Cortex of kidney (tissue), 1 donor: ENCODE results near the gene CCDC192.

Experiments used
- DNase-seq: peaks from one replicate; lab custom pipeline; 2025; lab: John Stamatoyannopoulos, UW

The CCDC192 gene

DNA sequence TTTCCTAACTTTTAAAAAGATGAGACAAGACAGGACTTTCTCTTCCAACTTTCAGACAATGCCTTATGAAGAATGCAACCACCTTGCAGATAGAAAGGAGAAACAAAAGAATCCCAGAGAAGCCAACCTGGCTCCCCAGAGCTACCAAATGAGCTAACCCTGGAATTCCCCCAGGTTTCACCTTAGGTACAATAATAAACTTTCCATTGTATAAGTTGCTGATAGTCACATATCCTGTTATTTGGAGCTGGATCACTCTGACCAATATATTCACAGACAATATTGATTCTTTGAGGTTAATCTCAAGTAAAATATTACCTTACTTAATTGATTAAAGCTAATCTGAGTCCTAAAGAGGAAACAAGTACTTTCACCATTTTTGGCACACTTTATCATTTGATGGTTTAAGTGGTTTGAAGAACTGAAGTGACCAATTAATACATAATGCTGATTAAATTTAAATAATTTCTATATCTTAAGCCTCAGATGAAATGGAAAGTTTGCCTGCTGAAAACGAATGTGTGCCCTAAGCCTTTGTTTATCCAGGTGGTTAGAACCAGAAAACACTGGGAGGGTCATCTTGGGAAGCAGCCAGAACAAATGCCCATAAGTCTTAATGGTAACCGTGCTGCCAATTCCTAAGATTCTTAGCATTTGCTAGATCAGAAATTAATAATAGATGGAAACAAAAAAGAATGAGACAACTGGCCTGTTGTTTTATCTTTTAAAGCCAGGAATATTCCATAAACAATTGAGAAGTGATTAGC, 220.8 kb downstream of the CCDC192 start:
- DNase-seq = no peak

DNA sequence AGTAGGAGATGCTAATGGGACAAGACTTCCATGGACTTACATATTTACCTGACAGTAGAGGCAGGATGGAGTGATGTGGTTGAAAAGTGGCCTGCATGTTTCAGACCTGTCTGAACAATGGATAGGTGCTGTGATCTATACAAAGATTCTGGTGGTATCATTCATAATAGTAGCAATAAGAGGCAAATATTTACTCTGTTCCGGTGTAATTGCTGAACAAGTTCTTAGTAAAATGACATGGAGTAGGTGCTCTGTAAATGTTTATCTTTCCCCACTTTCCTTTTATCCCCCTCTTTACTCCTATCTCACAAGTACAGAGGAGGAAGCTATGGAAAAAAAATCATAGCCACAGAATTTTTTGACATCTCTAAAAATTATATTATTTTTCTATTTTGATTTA, 221.4 kb downstream of the CCDC192 start:
- no peak for DNase-seq

DNA sequence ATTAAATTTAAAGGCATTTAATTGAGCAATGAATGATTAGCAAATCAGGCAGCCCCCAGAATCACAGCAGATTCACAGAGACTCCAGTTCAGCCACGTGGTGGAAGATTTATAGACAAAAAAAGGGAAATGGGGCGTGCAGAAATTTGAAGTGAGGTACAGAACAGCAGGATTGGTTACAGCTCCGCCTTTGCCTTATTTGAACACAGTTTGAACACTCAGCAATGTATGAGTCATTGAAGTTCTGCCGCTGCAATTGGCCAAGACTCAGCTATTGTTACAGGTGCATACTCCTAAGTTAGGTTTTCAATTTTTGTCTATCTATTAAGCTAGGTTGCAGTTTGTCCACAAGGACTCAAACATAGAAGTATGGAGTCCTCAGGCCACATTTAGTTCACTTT, 222.7 kb downstream of the CCDC192 start:
- no peak for DNase-seq

DNA sequence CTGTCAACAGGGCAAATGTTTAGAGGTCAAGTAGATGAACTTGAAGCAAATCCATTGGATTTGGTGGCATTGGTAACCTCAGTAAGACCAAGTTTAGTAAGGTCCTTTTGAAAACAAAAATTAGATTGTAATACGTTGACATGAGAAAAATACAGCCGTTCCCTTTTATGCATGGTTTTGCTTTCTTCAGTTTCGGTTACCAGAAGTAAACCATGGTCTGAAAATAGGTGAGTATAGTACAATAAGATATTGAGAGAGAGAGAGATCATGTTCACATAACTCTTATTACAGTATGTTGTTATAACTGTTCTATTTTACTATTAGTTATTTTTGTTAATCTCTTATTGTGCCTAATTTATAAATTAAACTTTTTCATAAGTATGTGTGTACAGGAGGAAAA, 223.8 kb downstream of the CCDC192 start:
- DNase-seq = no peak

DNA sequence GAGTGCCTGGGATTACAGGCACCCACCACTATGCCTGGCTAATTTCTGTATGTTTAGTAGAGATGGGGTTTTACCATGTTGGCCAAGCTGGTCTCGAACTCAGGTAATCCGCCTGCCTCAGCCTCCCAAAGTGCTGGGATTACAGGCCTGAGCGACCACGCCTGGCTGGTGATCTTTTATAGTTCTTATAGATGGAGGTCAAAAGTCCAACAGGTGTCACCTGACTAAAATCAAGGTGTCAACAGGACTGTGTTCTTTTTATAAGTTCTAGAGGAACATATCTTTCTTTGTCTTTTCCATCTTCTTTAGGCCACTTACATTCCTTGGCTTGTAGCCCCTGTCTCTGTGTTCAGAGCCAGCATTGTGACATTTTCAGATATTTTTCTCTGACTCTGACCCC, 224.9 kb downstream of the CCDC192 start:
- DNase-seq = no peak

DNA sequence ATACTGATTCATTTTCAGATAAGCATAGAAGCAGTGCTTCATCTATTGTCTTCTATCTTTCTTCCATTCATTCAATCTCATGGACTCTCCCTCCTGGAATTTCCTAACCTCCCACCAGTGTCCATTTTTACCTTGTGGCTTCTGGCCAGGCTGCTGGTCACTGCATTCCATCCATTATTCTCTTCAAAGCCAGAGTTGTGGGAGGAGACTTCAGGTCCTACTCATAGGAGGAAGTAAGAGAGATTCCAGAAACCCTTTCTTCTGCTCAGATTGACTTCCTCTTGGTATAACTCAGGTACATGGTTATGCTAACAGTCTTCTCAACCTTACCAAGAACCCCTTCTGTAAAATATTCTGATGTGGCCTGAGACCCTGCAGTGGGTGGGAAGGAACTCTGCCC, 227.1 kb downstream of the CCDC192 start:
- DNase-seq = no peak

DNA sequence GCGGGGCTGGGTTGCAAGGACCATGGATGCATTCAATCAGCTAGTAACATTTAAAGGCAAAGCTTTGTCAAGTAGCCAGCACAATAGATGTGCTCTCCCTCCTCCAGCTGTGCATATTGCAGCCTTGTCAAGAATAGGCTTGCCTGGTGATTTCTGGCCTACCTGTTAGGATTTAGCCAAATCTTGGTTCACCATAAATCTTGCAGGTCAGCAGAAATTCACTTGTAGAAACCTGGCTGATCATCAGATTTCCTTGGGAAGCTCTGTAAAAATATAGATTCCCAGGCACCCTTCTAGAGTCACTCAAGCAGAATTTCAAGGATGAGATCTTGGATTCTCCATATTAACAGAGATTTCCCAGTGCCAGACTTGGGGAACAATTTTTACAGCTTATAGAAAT, 228.2 kb downstream of the CCDC192 start:
- no peak for DNase-seq

DNA sequence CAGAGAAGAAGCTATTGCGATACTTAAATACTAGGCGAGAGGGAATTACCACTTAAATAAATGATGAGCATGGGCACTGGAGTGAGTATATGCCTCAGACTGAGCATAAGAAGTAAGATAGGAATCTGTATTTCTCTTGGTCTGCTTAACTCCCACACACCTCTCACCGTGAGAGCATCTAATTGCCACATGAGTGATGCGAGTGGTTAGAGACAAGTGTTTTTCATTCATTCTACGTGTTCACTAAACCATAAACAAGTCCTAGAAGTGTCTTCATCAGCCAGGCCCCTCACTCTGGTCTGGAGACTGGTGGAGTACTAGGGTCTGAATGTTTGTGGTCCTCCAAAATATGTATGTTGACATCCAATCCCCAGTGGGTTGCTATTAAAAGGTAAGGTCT, 230.2 kb downstream of the CCDC192 start:
- DNase-seq = no peak

DNA sequence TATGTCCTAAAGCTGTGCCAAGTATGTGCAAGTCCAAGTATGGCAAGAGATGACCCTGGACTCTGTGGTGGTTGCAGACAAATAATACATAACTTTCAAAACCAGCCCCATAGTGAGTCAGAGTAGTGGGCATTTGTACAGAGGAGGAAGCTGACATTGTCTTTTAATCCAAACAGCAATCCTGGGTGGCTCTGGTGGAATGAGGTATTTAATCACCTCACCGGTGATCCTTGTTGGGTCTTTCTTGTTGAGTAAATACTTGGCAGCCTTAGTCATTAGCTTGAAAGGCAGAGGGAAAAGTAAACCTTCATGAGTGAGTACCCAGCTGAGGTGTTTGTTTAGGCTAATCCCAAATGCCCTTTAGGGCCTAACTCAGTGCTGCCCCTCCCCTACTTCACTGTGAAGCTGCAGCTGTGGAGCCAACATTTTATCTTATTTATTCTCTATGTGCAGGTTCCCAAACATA, 231.6 kb downstream of the CCDC192 start:
- DNase-seq = no peak

DNA sequence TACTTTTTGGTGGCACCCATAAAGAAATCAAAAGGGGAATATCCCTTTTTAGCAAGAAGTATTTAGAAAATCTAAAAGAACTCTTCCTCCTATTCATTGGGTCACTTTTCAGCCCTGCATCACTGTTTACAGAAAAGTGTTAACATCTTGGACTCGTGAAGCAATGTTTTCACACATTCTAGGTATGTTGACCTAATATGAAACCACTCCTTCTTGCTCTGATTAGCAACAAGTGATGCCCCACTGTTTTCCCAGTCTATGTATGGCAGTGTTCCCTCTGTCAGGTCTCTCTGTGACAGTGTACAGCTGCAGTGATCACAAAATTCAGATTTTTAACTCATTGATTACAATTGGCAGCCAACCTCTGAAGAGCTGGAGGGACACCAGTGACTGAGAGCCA, 232.2 kb downstream of the CCDC192 start:
- no peak for DNase-seq

DNA sequence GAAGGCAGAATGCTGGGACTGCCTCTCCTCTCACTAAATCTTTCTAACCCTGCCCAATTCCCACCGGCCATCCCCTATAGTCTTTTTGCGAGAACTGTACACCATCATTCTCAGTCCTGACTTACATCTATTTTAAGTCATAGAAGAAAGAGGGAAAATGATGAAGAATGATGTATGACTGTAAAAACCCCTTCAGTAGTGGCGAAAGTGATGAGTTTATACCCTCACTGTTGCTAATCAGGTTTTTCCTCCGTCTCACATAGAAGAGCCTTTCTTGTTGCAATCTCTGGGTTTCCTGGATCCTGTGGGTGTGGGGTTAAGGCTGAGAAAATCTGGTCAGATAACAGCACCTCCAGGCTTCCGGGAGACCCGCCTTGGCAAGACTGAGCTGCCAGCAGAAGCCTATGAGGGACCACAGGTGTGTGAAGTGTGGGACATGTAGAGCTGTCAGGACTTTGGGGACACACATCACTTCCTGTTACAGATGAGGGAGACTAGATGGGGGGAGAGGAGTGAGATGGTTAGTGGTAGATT, 233.3 kb downstream of the CCDC192 start:
- no peak for DNase-seq

DNA sequence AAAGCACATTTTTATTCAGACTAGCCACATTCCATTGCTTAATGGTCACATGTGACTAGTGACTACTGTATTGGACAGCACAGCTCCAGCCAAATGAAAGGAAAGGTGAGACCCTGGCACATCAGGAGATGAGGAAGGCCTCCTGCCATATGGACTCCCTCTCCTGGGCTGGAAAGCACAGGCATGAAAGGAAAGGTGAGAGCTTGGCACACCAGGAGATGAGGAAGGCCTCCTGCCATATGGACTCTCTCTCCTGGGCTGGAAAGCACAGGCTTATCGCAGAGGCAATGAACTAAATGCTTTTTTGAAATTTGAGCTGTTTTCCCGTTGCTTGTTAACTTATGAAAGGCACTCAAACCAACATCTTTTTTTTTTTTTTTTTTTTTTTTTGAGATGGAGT, 235.6 kb downstream of the CCDC192 start:
- DNase-seq = no peak

DNA sequence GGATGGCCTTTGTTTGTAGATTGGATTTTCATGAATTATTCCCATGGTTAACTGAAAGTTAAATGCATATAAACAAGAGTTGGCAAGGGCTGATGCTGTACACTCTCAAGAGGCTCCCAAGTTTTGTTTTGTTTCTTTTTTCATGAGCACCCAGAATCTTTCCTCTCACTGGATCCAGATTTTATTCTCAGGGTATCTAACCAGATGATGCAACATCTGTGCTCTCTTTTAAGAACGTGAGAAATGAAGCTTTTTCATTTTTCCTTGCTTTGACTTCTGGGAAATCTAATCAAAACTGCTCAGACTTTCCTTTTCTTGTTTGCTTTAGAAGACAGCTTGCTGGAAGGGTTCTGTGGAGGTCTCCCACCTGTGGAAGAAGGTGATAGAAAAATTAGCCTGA, 237.7 kb downstream of the CCDC192 start:
- no peak for DNase-seq

DNA sequence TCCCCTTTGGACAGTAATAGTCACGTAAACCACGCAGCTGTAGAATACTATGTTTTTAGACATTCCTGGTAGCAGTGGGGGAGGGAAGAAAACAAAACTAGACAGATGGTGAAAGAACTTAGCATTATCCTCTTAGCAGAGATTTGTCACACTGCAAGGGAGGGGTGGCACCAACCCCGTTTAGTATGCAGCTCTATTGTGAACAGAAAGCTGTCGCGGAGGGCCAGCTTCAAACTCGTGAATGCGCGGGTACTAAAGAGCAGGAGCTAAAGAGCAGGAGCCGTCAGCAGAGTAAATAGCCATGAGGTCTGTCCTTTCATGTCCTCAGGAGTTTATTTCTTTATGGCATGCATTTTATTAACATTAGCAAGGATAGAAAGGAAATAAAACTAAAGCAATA, 238.5 kb downstream of the CCDC192 start:
- DNase-seq = no peak

DNA sequence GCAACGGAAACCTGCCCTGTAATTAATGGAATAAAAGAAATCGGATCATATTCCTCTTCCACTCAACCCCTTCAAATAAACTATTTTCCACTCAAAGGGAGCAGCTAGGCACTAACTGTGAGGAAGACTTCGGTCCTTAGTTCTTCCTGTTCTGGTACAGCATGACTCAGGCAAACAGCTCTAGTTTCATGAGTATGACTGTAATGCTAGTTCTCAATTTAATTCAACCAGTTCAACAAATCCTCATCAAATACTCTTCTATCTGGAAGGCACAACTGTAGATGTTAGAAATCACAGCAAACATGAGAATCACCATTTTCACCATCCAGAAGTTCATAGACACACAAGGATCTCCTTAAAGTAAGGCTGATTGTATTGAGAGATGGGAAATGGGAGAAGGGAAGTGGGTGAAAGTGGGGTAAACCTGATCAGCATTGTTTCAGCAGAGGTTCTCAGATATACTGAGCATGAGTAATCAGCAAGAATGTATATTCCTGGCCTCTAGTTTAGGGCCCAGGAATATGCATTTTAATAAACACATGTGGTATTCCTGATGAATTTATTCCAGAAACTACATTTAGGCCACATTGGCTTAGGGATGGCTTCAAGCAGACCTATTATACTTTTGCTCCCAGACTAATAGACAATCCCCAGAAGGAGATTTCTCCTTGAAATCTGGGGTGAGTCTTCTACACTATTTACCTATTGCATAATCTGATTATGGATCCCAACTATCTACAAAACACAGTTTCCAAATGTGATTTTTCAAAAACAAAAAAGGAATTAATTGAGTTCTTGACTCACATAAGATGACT, 239.3 kb downstream of the CCDC192 start:
- no peak for DNase-seq

DNA sequence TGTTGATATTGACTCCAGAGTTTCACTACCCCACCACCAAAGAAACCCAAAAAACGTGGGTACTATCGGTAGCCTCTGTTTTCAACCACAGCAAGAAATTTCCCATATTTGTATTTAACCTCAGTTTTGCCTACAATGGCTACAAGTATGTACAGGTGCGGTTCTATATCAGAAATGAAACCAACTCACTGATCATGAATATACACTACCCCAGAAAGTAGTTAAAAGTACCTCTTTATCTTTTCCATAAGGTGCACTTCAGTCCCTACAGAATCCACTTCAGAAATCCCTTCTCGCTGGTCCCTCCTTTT, 239.8 kb downstream of the CCDC192 start:
- DNase-seq = no peak

DNA sequence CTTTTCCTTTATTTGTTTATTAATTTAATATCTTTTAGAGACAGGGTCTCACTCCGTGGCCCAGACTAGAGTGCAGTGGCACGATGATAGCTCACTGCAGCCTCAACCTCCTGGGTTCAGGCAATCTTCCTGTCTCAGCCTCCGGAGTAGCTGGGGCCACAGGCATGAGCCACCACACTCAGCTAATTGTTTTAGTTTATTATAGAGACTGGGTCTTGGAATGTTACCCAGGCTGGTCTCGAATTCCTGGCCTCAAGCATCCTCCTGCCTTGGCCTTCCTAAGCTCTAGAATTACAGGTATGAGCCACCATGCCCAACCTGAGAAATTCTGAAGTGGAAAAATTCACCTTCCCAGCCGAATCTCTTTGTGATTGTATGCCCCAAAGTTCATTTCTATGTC, 240.9 kb downstream of the CCDC192 start:
- DNase-seq = no peak

DNA sequence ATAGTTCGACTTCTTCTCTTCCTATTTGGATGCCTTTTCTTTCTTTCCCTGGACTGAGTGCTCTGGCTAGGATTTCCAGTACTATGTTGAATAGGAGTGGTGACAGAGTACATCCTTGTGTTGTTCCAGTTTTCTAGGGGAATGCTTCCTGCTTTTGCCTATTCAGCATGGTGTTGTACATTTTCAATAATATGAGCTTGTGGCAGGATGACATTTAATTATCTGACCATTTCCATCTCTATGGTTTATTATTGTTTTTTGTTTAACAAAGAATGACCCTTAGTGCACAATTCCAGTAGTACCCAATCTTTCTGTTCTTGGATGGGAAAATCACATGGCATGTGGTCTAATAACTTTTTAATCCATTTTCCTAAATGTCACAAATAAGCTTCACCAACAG, 244.8 kb downstream of the CCDC192 start:
- DNase-seq = no peak

DNA sequence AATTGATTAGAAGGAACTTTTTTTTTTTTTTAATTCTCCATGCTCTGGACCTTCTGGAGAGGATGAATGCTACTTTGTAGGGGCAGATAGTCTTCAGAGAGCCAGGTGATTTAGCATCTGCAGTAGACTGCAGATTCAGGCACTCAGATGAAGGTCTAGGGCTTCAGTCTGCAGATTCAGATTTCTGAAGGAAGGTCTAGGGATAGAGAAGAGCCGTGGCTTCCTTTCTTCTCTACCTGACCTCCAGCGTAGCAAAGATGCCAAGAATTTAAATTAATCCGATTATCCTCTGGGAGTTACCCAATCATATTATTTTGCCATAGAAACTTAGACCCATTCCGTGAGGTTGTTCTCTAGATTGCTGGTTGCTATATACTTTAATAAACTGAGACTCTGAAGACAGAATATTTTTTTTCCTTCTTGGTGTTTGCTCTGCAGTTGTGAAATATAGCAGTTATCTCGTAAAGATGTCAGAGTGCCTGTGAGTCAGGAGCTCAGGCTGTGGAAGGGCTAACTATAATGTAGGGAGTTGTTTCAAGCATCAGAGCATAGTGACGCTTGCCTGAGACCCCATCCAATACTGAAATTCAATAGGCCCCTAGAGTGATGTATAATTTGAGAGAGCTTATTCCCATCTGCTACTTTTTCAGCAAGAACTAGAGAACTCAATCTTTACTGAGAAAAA, 247.7 kb downstream of the CCDC192 start:
- no peak for DNase-seq

DNA sequence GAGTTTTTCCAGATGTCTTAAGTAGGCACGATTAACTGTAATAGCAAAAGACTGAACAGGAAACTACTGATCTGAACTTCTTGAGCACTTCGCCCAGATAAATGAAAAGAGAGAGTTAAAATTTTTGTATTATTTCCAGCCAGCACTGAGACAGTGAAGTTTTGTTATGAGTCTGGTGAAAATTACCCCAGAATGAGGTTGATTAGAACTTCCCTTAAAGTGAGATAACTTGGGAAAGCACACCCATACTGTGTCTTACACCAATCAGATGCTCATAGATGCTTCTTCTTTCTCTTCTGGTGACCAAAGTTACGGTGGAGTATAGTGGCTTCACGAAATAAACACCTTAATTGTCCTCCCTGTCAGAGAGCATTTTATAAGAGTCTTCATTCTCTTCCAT, 248.6 kb downstream of the CCDC192 start:
- no peak for DNase-seq

DNA sequence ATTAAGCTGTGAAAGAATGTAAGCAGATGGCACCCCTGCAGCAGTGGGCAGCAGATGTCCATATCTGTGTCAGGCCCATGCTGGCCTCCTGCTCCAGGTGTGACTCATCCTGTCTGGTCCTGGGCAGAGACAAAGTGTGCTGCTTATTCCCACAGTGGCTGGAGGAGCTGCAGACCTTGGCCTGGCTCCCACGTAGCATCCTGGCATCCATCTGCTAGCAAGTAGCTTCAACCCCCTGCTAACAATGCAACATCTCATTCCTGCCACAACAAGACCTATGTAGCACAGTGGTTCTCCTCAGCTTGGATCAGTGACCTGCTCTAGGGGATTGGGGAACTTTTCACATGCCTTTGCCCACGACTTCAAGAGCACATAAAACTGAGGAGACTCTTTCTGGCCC, 254.0 kb downstream of the CCDC192 start:
- no peak for DNase-seq

DNA sequence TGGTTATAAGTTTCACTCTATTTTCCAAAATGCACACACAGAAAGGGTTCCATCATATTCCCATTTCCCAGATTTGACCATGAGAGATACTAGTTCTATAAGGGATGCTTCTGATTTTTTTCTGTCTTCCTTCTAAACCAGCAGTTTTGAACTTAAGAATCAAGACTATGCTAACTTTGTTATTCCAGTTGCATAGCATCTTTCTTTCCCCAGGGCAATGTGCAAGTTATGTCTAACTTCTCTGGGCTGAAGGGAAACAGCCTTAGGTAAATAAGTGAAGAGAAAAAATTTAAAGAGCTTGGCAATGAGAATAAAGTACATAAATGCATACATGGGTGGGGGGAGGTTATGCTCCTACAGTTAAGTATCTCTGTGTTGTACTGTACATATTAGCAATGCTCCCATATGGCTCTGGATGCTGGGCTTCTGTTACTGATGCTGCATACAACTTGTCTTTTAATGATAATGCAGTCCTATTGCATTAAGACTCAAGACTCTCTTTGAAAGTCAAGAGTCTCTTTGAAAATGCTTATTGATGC, 254.6 kb downstream of the CCDC192 start:
- no peak for DNase-seq
